HG03354 (cell line): ENCODE measurements around the gene IGDCC3.
"Not testable (repeated sequence)": the region's sequence is repeated elsewhere in the genome, so short reads cannot be mapped to it uniquely, and the experiment has no call there.

ENCODE experiments used
- ATAC-seq: cut with Tn5 transposase; IDR thresholded peaks from one replicate; pipeline ENCODE4 v1.9.1; 2021; ENCODE audit warnings: mild to moderate bottlenecking; ENCODE audit not compliant: unreplicated experiment, poor library complexity, severe bottlenecking

IGDCC3 gene

DNA sequence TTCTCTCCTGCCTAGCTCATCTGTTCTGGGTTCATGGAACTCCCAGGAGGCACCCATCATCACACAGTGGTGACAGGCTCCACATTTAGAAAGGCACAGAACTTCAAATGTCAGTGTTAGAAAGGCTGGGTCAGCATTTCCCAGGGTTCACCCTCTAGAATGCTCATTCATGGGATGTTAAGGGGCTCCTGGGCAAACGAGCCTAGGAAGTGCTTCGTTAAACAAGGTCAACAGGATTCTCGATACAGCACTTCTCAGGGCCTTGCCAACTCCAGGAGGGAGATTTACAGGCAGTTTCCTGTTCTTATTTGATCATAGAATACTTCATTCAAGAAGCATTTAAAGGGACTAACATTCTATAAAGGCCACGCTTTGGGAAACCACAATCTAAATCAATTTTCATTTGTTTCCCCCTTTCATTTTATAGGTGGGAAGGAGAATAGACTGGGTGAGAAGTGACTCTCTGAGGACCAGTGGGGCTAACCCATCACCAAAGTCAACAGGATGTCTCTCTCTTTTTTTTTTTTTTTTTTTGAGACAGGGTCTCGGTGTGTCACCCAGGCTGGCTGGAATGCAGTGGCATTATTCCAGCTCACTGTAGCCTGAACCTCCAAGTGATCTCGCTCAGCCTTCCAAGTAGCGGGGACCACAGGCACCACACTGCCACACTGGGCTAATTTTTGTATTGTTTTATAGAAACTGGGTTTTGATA, 30.7 kb upstream of the IGDCC3 start:
- no peak for ATAC-seq

DNA sequence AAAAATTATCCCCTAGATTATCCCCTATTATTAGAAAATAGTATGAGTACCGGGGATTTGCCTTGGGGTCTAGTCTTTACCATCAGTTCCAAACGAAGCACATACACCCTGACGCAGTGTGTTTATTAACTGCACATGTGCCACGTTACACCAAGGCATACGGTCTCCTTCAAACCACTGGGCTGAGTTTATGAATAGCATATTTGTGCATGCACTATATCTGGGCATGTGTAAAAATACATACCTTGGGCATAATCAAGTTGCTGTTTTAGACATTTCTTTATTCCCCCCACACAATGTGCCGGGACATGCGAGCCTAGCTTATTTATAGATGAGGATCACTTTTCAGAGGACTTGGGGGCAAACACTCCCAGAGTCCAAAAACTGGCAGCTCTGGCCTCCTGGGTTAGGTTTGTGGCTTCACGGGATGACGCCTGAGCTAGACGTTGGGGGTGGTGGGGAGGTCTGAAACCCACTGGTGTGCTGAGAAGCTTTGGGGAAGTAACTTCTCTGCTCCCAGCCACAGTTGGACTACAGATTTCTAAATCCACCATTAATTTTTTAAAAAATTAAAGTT, 28.7 kb upstream of the IGDCC3 start:
- no peak for ATAC-seq

DNA sequence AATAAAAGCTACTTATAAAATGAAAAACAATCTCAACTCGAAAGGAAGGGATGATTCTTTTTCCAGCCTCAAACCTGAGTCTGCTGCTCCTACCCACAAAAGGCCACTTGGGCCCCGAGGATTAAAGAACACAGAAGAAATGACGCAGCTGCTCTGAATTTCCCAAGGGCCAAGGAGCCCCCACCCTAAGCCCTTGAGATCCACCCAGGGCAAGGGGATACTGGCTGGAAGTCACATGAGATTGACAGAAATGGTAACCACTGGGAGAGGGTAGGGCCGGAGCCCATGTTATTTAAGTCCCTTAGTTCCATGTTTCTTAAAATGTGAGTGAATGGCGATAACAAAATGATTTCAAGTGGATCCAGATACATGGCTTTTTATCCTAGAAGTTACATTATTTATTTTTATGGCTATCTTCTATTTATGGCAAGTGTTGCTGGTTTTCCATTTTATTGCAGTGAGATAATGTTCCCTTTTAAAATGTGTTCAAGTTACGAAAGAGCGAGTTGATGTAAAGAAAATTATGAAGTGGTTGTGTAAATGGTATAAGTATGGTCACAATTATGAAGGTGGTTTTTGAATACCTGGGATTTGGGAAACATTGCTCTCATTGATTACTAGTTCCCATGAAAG, 28.1 kb upstream of the IGDCC3 start:
- no peak for ATAC-seq

DNA sequence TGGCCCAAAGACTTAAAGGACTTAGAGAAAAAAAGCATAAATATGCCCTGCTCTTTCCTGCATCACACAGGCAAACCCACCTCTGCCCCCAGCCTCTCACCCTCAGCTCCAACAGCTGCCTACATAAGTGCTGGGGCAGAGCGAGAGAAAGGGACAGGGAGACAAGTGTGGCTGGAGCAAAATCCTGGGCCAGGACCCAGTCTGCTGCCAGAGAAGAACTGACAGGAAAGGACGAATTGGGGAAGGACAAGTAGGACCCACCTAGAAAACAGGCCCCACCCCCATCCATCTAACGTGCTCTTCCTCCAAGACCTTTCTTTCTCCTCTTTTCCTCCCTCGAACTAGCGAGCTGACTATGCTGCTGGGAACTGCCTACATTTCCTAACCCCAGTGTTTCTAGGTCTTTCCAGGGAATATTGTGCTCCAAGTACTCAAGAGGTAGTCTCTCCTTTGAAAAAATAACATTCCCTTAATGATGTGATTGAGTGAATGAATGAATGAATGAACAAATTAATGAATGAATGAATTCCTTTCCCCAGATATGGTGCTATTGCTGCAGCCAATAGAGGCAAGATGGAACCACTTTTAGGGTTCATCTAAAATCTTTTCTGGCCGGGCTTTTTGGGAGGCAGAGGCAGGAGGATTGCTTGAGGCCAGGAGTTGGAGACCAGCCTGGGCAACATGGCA, 26.5 kb upstream of the IGDCC3 start:
- no peak for ATAC-seq

DNA sequence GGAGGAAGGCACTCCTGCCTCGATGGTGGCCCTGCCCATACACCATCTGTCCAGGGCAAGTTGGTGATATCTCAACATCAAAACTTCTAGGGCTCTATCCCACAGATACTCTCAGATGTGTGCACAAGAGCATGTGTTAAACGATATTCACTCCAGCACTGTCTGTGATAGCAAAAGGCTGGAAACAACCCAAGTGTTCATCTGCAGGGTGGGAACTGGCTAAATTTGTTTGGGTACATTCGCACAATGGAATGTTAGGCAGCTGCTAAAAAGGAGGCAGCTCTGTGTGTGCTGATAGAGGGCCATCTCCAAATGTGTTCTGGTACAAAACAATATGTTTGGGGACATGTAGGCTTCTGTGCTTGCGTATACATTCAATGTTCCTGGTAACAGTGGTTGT, 25.2 kb upstream of the IGDCC3 start:
- ATAC-seq: no peak

DNA sequence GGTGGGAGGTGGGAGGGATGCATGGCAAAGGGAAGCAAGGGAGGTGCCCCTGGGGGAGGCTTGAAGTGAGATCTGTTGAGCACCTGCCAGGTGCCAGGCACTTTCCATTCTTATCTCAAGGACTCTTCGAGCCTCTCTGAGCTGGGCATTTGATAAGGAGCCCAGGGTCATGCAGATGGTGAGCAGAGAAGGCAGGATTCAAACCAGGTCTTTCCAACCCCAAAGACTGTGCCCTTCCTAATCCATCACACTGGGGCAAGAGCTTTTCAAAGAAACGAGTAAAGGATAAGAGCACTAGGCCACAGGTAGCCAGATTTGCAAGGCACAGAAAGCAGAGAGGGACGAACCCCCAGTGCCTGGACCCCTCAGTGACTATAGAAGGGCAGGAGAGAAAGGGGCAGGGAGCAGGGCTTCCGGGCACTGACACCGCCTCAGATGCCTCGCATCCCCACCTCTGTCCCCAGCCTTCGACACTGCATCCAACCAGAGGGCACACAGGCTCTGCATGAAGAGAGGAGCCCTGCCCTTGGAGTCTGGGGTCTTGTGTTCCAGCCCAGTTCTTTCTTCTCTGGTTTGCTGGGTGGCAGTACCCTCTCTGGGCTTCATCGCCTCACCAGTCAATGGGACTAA, 23.9 kb upstream of the IGDCC3 start:
- ATAC-seq: no peak

DNA sequence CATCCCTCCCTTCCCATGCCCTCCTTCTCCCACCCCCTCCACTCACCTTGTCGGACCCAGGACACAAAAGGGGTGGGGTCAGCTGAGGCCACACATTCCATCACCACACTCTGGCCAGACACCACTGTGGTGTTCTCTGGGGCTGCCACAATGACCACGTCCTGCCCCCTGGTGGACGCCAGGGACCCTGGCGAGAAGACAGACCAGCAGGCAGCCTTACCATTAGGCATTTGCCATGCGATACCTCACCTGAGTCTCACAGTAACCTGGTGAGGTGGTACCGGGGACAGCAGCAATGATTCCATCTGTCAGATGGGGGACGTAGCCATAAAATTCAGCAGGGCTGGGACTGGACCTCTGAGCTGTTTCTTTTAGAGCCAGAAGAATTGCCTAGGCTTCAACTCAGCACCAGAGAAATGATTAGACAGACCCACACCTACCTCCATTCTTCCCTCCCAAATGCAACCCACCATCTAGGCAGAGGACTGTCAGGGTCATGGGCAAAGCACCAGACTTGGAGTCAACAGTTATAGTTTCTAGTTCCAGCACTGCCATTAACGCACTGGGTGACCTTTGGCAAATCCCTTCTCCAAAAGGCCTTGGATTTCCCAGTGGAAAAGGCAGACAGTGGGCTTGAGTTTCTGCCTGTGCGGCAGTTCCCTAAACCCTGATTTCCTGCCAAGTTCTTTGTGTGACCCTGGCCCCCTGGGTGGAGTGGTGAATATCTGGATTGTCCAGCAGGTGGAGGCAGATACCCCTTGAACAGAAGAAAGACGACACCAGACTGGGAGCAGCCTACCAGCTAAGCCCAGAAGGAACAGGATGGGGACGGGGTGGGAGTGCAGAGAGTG, 23.2 kb upstream of the IGDCC3 start:
- ATAC-seq: no peak

DNA sequence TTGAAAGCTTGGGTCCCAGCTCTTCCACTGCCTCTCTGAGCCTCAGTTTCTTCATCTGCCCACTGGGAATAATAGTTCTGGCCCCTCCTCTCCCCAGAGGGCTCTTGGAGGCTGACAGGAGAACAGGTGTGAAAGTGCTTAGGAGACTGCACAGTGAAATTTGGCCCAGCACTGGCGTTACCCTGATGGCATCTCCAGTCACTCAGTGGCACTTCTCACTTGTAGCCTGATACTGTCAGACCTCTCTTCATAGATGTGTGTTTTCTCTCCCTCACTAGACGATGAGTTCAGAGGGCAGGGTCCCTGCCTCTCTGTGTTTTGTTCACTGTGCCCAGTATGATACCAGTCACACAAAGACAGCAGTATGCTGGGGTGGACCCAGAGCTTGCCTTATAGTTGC, 22.2 kb upstream of the IGDCC3 start:
- ATAC-seq: no peak

DNA sequence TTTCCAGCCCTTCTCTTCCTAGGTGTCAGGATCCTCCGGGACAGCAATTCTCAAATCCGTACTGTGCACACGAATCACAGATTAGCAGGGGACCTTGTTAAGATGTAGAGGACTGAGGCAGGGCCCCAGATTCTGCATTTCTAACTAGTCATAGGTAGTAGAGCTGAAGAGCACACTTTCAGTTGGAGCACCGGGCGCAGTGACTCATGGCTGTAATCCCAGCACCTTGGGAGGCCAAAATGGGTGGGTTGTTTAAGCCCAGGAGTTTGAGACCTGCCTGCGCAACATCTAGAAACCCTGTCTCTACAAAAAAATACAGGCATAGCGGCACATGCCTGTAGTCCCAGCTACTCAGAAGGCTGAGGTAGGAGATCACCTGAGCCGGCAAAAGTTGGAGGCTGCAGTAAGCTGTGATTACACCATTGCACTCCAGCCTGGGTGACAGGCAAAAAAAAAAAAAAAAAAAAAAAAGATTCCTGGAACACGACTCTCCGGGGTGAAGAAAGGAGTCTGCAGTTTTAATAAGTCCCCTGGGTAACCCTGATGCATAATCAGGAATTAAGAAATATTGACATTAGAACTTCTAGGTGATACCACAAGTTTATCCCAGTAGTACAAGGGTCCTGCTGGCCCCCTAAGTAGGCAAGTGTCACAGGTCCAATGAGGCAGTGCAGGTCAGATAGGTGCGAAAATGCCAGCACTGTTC, 21.4 kb upstream of the IGDCC3 start:
- ATAC-seq: no peak

DNA sequence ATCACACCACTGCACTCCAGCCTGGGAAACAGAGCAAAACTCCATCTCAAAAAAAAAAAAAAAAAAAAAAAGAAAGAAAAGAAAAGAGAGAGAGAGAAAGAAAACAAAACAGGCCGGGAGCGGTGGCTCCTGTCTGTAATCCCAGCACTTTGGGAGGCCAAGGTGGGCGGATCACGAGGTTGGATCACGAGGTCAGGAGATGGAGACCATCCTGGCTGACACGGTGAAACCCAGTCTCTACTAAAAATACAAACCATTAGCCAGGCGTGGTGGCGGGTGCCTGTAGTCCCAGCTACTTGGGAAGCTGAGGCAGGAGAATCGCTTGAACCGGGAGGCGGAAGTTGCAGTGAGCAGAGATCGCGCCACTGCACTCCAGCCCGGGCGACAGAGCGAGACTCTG, 20.7 kb upstream of the IGDCC3 start:
- not testable (repeated sequence) for ATAC-seq

DNA sequence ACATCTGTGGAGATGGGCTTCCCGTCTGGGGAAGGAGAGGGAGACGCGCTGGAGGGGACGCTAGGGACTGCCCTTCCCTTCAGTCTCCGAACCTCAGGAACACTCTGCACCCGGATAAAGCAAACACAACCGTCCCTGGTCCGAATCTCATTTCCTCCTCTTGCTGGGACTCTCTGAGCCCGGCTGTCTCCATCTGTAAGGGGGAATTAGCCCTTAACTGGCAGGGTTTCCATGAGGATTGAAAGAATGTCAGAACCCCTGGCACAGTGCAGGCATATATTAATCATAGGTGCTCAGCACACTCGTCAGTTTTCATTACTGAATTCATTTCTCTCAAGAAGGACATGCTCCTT, 19.1 kb upstream of the IGDCC3 start:
- no peak for ATAC-seq

DNA sequence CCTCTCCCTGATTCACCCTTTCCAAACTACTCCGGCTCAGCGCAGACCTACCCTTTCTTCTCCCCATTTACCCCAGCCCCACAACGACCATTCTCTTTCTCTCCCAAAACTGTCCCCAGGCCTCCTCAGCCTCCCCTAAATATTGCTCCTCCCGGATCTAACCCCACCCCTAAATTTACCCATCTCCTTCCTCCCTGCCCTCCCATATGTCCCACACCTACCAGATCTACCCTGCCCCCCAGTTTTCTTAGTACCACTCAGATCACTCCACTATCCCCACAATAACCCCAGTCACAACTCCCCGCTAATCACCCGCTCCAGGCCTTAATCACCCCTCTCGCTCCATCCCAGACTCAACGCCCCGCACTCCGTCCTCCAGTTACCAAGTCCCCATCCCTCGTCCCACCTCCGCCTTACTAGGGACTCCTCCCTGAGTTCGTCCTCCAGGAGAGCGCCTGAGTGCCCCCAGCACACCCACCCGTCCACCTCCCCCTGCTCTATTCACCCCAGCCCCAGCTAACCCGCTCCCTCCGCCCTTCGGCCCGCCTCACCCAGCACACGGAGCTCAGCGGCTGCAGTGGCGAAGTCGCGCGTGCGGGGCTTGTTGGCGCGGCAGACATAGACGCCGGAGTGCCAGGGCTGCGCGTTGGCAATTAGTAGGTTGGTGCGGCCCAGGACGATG, 18.6 kb upstream of the IGDCC3 start:
- ATAC-seq: no peak

DNA sequence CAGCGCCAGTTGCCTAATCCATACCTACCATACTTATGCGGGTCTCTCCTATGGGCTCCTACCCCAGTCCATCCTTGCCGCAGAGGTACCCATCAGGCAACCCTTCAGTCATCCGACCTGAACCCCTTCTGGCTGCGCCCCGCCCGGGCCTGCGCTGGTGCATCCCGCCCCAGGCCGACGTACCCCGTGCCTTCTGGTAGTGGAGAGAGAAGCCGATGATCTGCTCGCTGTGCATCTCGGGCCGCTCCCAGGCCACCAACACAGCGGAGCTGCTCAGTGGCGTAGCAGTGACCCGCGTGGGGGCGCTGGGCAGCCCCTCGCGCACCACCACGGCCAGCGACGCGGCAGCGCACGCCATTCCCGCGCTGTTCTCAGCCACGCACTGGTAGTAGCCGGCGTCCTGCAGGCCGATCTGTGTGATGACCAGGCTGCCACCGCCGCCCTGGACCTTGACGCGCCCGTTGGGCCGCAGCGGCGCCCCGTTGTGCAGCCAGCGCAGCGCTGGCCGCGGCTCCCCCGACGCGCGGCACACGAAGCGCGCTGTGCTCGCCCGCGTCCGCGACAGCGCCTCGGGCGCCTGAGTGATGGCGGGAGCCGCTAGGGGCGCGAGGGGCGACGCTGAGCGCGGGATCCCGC, 17.9 kb upstream of the IGDCC3 start:
- ATAC-seq: no peak

DNA sequence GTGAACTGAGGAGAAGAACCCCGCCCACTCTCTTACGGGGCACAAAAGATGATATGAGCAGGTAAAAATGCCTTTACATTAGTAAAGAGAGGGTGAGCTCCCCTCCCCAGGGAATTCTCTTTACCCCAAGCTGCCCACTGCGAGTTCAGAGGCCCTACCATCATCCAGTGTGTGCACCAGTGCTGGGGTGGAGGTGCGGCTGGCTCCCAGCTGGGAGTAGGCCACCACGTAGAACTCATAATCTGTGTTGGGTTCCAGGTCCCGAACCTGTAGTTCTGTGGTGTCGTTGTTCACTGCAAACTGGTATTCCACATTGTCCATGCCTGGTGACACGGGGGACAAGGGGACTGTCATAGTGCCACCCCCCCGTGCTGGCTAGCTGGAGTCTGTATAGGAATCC, 17.1 kb upstream of the IGDCC3 start:
- no peak for ATAC-seq

DNA sequence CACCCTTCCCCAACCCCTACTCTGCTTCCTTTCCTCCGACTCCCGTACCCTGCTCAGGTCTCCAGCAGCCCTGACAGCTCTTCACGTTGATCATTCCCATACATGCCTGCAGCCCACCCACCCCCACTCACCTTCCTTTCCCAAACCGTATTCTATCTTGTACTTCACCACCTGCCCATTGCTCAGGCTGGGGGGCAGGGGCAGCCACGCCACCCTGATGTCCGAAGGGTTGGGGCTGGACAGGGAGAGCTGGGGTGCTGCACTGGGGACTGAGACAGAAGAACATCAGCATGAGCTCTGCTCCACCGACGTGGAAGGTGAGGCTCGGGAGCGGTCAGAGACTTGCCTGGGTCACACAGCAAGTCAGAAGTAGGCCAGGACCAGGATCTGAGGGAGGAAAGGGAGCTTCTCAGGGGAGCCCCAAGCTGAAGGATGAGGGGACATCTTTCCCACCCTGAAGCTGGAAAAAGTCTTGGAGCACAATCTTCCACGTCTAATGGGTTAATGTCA, 16.5 kb upstream of the IGDCC3 start:
- ATAC-seq: no peak

DNA sequence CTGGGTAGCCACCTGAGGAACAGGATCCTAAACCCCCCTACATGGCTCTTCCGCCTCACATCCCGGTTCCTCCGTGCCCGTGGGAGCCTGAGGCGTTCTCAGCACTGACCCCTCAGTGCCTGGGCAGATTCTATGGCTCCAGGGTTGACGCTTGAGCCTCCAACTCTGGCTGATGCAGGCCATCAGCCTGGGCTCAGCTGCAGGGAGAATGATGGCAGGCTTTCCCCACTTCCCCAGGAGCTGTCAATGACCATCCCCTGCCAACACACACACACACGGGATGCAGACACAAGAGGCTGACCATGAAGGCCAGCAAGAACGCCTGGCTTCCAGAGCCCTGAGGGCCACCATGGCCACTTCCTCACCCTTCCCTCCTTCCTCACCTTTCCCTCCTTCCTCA, 15.8 kb upstream of the IGDCC3 start:
- ATAC-seq: no peak

DNA sequence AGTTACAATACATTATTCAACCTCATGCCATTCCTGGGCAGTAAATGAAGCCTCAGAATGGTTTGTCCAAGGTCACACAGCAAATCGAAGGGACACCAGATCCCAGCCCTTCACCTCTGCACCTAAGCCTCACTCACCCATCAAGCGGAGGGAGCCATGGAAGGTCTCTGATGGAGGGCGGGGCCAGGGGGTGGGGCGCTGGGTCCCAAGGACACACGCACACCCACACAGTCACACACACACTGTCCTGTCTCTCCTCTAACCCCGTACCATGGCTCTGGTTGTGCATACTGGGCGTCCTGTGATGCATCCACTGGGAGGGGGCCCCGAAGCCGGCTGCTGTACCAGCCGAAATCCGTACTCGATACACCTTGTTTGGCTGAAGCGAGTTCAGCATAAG, 15.3 kb upstream of the IGDCC3 start:
- no peak for ATAC-seq

DNA sequence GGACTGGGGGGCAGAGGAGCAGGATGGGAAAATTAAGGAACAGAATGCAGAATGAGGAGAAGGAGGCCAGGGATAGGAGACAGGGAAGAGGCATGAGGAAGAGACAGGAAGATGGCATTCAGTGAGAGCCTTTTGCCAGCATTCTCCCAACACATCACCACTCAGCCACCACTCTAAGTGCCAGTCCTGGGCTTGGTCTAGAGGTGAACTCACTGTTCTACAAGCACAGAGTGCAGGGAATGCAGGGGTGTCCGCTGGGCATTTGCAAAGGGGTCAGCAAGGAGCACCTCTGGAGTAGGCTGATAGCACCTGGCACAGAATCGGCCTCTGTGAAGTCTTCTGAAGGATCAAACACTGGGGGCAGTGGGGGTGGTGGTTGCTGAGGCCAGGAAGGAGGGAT, 14.6 kb upstream of the IGDCC3 start:
- no peak for ATAC-seq
